GM21737 (cell line): ENCODE results near the gene RIT2.
"Not testable (repeated sequence)": the region's sequence is repeated elsewhere in the genome, so short reads cannot be mapped to it uniquely, and the experiment has no call there.

Source experiments
- ATAC-seq: cut with Tn5 transposase; IDR thresholded peaks from one replicate; pipeline ENCODE4 v1.9.1; 2021; ENCODE audit warnings: mild to moderate bottlenecking, moderate library complexity; ENCODE audit not compliant: unreplicated experiment

The RIT2 gene

DNA sequence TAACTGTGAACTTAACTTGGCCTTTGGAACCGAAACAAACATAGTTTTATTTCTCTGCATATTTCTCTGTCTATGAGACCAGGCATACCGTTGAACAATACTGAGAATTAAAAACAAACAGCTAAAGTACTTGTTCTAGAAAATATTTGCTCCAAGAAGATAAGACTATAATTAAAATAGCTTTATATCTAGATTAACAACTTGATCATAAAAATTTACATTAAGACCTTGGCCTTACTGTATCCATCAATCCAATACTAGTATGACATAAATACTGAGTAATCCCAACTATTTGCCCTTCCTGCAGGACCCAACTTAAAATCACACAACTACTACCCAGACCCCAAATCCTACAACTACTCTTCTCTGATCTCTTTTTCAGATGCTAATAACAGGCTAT lies 260.9 kb downstream of the RIT2 start:
- ATAC-seq = no peak

DNA sequence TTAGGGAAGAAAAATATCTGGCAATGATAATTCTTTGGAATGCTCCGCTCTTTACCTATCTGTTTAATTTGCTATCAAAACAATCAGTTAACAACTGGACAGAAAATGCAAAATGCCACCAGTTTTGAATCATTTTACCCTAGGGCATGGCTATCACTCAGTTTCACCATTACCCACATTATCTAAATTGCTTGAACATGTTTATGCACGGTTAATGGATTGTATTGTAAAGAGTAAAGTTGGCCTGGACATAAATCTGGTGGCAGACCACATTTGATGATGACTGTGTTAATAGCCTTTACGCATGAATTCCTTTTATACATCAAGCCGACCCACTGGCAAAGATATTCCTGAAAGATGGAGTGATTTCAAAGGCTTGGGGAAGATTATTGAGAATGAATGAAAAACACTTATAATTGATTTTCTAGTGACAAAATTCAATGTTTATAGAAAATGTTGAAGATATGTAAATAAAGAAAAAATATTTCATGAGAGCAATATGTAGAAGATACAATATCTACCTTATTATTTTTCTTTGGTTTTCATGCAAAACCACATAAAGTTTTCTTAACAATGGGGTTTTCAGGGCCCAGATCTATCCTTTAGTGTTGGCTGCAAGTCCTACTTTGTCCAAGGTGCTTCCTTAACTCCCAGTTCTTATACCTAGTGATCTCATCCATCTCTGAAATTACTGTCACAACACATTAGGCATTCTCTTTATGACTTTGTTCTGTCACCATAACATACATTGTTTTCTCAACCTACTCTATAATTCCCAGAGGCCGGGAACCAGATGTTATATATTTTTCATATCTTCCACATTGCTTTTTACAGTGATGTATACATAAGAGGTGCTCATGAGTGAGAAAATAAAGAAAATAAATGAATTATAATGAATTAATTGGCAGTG lies 265.1 kb downstream of the RIT2 start:
- no peak for ATAC-seq

DNA sequence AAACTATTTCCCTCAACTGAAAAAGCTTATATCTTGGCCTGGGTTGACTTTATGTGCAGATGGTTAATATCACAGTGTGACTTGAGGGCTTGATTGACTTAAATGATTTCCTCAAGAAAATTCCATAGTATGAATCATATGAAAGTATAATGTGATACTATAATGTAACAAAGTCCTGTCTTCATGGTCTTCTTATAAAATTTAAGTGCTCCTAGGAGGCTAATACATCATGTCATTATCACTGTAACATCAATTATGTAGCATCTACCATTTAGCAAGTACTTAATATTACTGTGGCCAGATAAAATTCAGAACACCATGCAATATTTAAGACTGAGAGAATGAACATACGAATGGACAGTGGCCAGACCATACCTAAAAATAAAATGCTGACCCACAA lies 276.1 kb downstream of the RIT2 start:
- ATAC-seq = no peak

DNA sequence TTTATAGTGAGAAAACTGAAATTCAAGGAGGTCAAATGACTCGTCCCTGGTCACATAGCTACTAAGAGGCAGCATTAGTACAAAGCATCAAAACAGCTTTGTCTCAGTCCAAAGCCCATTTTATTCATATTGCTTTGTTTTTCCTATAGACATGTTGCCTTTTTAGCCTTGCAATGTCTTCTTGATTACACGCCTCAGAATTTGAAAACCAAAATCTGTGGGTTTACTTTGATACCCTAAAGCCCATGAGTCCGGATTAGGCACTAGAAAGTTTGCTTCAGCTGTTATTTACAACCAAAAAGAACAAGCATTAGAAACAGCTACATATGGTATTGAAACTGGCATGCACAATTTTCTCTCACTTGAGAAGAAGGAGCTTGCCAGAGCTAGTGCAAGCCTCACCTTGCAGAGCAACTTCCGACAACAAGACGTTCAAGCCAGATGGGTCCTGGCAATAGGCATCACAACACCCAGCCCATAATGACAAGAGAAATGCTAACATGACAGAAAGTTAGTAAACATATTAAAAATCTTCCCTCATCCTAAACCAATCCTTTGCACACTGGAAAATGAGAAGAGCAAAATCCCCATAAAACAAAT lies 276.8 kb downstream of the RIT2 start:
- no peak for ATAC-seq

DNA sequence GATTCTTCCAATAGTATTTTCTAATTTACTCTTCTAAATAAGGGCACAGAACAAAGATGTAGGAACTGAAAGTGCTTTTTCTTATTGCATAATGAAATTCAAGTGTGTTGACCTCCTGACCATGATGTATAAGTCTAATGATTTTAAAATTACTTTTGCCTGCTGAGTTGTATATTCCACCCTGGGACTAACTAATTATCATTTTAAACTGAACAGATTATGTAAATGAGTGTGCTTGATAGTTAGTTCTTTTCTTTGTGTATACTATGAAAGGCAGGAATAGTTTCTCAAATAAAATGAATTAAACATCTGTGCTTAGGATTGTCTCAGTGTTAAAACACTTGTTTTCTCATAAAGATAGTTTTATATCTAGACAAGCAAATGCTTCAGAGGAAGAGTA lies 284.5 kb downstream of the RIT2 start:
- ATAC-seq = no peak

DNA sequence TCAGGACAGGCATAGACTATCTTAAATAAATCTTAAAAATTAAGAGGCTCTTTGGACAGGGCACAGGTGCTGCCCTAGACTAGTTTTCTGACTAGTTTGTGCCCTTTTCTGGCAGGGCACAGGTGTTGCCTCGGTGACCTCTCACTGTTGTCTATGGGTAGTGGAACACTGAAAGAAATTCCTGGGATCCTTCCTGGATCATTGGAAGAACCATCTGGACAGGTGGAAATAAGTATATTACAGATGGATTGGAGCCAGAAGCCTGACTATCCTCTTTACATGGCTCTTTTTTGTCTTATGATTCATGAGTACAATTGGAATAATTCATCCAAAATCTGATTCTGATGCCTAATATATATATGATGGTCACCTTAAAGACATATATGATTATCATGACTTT lies 286.6 kb downstream of the RIT2 start:
- no peak for ATAC-seq

DNA sequence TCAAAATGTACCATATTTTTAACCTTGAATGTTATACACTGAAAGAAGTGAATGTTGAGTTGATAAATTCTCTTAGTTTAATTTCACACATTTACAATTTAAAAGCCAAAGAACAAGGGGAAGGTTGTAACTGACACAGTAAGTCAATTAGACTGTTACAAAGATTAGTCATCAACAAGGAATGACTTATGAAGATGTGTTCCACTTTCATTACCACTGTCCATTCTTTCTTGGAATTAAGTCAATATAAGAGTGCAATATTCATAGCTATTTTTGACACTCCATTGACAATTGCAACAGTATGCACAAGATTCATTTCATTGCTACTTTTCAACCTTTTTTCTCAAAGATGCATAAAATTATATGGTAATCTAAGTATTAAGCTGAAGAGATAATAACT lies 291.3 kb downstream of the RIT2 start:
- no peak for ATAC-seq

DNA sequence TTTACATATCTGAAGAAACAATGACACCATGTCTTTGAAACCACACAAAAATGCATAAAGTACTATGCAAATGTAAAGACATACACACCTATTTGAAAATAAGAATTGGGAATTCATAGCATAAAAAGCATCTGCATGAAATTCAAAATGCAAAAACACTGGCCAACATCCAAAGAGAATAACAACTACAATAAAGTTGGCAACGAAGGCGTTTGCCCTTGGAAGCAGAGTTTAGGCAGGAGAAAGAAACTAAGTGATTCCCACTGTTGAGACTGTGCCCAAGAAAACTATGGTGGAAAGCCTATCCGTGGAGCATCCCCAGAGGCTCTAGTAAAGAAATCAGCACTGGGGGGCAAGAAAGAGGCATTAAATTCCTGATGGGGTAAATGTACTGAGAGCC lies 292.8 kb downstream of the RIT2 start:
- no peak for ATAC-seq

DNA sequence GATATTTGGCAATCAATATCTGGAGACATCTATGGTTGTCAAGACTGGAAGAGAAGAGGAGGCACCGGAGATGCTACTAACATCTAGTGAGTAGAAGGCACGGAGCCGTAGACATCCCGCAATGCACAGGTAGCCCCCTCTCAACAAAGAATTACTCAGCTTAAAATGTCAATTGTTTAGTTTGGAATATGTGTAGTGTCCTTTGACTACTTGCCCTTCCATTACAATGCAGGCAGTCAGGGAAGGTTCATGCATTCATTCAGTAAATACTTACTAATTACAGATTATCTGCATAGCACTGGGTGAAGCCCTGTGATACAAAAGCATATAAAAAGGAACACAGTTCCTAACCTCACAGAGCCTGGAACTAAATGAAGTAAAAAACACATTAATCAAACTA lies 294.0 kb downstream of the RIT2 start:
- no peak for ATAC-seq

DNA sequence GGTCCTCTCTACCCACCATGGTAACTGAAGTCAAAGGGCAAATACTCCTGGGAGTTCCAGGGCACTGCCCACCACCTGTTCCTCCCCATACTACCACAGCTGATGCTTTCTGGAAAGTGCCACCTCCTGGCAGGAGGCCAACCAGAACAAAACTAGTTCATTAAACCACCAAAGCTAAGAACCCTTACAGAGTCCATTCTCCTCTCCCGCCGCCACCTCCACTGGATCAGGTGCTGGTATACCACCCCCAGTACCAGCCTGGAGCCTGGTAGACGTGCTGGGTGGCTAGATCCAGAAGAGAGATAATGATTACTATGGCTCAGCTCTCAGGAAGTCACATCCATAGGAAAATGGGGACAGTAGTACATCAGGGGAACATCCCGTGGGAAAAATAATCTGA lies 300.9 kb downstream of the RIT2 start:
- ATAC-seq = no peak

DNA sequence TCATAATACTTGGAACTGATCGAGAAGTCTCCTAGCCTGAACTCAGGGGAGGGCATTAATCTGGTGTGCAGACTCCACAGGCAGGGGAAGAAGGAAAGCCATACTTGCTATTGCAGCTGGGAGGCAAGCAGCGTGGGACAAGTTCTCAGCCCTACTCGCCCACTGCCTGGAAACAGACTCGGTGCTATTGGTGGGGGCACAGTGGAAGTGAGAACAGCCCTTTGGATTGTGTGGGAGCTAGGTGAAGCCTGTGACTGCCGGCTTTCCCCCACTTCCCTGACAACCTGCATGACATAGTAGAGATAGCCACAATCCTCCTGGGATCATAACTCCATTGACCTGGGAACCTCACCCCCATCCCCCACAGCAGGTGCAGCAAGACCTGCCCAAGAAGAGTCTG lies 301.3 kb downstream of the RIT2 start:
- no peak for ATAC-seq

DNA sequence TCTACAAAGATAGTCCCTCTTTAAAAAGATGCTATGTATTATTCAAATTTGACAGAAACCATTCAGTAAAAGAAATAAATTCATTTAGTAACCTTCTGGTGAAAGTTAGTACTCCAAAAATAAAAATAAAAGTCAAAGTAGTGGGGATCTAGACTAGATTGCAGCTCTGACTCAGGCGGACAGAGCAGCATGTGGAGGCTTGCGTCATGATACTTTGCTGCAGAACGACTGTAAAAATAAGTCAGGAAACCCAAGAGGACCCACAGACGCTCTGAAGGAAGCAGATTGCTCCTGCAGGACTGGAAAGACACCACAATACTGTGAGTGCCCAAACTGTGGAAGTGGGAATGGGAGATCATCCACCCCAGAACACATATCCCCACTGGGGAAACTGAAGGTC lies 301.9 kb downstream of the RIT2 start:
- ATAC-seq = no peak

DNA sequence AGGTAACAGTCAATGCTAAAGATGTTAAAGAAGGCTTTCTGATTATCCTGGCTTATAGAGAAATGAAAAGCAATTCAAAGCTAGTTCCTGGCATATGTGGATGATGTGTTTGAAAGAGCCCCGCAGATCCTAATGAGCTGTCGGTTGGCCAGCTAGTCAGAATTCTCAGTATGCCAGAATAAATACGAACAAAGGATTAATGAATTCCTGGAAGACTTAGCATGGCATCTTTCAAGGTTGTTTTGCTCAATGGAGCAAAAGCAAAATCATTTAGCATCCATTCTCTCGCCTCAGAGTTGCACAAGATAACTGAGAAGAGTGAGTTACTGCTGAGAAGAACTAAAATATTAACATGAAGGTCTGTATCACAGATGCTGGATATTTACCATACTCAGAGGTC lies 307.6 kb downstream of the RIT2 start:
- ATAC-seq = no peak

DNA sequence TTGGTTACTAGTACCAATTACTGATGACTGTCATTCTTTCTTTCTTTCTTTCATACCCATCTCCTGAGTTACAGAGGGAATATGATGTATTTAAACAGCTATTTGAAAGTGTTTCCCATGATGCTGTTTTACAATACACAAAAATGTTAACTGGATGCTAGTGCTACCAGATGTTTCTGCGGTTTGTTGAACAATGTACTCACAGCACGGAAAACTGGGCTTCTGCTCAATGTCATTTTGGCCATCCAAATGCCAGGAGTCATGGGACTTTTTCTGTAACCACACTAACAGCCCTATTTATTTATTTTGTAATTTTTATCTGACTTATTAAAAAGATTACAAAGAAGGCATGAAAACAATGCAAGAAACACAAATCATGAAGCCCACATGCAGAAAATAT lies 313.8 kb downstream of the RIT2 start:
- ATAC-seq = no peak

DNA sequence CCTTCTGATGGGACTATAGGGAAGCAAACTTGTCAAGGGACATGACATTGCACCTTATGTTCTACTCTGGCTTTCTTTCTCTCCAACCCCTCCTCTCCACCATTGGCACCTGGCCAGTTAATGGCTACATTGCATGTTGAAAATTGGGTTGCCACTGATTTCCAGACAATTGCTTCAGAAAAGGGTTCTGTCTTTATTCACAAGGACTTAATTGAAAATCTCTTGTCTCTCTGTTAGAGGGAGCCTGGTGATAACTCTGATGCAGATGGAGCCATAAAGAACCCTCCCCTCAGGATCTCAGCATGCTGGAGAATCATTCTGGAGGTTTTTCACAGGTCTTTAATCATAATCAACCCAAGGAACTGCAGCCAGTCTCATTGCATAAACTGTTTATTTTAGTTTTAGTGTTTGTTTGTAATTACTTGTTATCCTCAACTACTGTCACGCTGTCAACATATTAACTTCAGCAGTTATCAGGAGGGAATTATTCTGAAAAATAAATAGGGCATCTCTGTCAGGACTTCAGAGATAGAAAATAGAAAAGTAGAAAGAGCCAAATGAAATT lies 316.8 kb downstream of the RIT2 start:
- ATAC-seq = no peak

DNA sequence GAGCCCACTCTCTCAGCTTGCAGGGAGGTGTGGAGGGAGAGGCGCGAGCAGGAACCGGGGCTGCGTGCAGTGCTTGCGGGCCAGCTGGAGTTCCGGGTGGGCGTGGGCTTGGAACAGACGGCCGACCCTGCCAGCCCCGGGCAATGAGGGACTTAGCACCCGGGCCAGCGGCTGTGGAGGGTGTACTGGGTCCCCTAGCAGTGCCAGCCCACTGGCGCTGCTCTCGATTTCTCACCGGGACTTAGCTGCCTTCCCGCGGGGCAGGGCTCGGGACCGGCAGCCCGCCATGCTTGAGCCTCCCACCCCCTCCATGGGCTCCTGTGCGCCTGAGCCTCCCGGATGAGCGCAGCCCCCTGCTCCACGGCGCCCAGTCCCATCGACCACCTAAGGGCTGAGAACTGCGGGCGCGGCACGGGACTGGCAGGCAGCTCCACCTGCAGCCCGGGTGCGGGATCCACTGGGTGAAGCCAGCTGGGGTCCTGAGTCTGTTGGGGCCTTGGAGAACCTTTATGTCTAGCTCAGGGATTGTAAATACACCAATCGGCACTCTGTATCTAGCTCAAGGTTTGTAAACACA lies 320.2 kb downstream of the RIT2 start:
- not testable (repeated sequence) for ATAC-seq

DNA sequence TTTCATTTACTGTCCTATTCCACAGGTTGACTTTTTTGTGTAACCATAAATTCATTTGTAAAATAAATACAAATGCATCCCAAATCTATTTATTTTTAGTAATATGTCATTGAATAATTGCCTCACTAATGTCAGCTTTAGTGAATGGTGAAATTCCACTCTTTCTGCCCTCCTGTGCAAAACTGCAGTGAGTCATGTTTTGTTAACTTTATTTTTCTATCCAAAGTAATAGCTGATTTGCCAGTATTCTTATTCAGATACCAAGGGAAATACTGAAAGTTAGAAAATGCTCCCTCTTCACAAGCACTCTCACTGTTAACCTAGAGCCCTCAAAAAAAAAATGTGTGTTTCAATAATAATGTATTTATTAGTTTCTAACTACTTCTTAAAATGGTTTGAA lies 322.8 kb downstream of the RIT2 start:
- ATAC-seq = no peak

DNA sequence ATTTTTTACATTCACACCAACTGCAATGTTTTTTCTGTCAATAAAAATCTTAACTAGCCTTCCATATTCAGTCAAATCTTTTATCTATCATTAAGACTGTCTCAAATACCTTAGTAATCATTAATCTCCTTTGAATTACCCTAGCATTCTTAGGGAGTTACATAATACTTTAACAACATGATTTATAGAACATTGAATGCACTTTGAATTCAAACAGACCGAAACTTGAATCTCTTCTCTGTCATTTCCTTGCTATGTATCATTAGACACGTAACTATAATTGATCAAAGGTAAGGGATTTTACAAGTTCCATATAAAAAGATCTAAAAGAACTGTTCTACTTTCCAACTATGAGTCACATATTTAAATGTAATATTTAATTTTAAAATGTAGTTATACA lies 330.9 kb downstream of the RIT2 start:
- ATAC-seq = no peak

DNA sequence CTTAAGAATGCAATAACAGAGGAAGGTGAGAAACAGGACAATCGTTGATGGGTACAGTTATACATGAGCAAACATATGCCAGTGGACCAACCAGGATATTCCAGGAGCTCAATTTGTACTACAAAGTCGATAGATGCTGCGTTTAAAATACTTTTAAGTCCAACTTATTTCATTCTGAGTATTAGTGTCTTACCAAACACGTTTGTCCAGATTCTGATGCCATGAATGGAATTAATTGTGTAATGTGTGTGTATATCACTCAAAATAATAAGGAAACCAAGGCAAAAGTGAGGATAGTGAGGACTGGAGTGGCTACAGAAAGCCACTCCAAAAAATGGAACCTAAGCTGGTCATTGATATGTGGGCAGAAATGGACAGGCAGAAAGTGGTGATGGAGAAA lies 332.6 kb downstream of the RIT2 start:
- no peak for ATAC-seq

DNA sequence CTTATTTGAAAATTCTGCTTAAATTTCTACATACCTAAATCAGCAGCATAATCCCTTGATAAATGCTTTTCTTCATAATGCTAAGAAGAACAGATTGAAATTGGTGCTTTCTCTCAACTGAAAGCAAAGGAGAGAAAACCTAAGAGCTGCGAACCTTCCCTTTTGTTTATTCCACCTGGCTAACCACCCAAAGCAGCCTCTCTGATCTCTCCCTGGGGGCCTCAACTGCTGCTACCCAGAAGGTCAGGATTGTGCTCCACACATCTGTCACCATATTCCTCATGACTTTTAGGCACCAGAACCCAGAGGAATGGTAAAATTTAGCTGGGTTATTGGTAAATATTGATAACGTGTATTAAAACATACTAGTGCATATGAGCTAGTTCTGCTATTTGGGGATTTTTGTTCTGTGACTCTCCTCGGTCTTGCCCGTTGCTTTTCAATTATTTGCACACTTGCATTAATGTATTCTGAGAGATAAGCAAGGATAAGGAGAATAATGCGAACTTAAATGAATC lies 334.1 kb downstream of the RIT2 start:
- no peak for ATAC-seq

DNA sequence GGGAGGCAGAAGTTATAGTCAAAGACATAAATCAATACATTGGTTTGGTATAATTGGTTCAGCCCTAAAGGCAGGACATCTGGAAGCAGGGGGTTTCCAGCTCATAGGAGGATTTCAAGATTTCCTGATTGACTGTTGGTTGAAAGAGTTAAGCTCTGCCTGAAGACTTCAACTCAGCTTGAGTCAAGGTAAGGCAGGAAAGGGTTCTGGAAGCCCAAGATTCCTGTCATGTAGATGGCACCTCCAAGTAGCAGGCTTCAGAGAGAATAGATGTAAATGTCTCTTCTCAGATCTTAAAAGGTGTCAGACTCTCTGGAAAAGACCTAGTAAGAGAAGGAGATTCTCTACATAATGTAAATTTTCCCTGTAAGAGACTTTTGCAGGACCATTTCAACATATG lies 335.3 kb downstream of the RIT2 start:
- ATAC-seq = no peak
